H9 (cell line): ENCODE results near the gene GALNT16. TPM values are rescaled to one million over a fixed set of nuclear protein-coding genes. Genes with fewer than 3 reads are reported as not detected.

ENCODE experiments used
- DNase-seq: peaks from one replicate; pipeline ENCODE4 v3.0.0-alpha.2; 2017
- H2AFZ ChIP-seq: one replicate; pipeline ENCODE4 v1.6.1; 2013; ENCODE audit warnings: mild to moderate bottlenecking, low read length, control low read depth, moderate library complexity
- H2AK5ac ChIP-seq: 2 replicates; pipeline ENCODE4 v1.6.1; 2013; ENCODE audit warnings: low read length, control low read depth, mixed read lengths; ENCODE audit not compliant: insufficient read length
- H2BK120ac ChIP-seq: one replicate; pipeline ENCODE4 v1.6.1; 2013; ENCODE audit warnings: low read depth, mild to moderate bottlenecking, low read length, control low read depth, inconsistent platforms; ENCODE audit not compliant: poor library complexity, severe bottlenecking
- H2BK12ac ChIP-seq: 2 replicates; pipeline ENCODE4 v1.6.1; 2013; ENCODE audit warnings: low read length, control low read depth, mixed read lengths, low read depth; ENCODE audit not compliant: insufficient read length
- H2BK15ac ChIP-seq: 2 replicates; pipeline ENCODE4 v1.6.1; 2013; ENCODE audit warnings: low read depth, low read length, control low read depth
- H2BK20ac ChIP-seq: one replicate; pipeline ENCODE4 v1.6.1; 2013; ENCODE audit warnings: low read depth, mild to moderate bottlenecking, low read length, control low read depth, inconsistent platforms; ENCODE audit not compliant: poor library complexity, severe bottlenecking
- H2BK5ac ChIP-seq: 2 replicates; pipeline ENCODE4 v1.6.1; 2013; ENCODE audit warnings: low read length, control low read depth, mixed read lengths; ENCODE audit not compliant: insufficient read length
- H3K14ac ChIP-seq: 2 replicates; pipeline ENCODE4 v1.6.1; 2013; ENCODE audit warnings: low read length, control low read depth; ENCODE audit not compliant: insufficient read depth
- H3K18ac ChIP-seq: 2 replicates; pipeline ENCODE4 v1.6.1; 2013; ENCODE audit warnings: low read depth, mild to moderate bottlenecking, mixed read lengths, low read length, control low read depth; ENCODE audit not compliant: insufficient read length
- H3K23ac ChIP-seq: 2 replicates; pipeline ENCODE4 v1.6.1; 2013; ENCODE audit warnings: low read length, control low read depth, mixed read lengths, low read depth; ENCODE audit not compliant: insufficient read length
- H3K23me2 ChIP-seq: 2 replicates; pipeline ENCODE4 v1.6.1; 2013; ENCODE audit warnings: low read depth, mild to moderate bottlenecking, mixed read lengths, low read length, control low read depth; ENCODE audit not compliant: insufficient read length, poor library complexity, severe bottlenecking
- H3K27ac ChIP-seq: 2 replicates; pipeline ENCODE4 v1.5.1; 2013; ENCODE audit warnings: low read length, control low read depth, mixed read lengths, low read depth; ENCODE audit not compliant: insufficient read length
- H3K27me3 ChIP-seq: 2 replicates; pipeline ENCODE4 v1.6.1; 2013; ENCODE audit warnings: low read length, control low read depth, inconsistent platforms; ENCODE audit not compliant: insufficient read depth
- H3K4ac ChIP-seq: 2 replicates; pipeline ENCODE4 v1.6.1; 2013; ENCODE audit warnings: low read depth, mild to moderate bottlenecking, control low read depth, inconsistent platforms, low read length, moderate library complexity
- H3K4me1 ChIP-seq: 2 replicates; pipeline ENCODE4 v1.6.1; 2013; ENCODE audit warnings: low read length, control low read depth, inconsistent platforms; ENCODE audit not compliant: insufficient read depth
- H3K4me2 ChIP-seq: 2 replicates; pipeline ENCODE4 v1.6.1; 2013; ENCODE audit warnings: low read length, control low read depth, mixed read lengths; ENCODE audit not compliant: insufficient read length, insufficient read depth
- H3K56ac ChIP-seq: 2 replicates; pipeline ENCODE4 v1.6.1; 2013; ENCODE audit warnings: low read depth, mild to moderate bottlenecking, mixed read lengths, low read length, control low read depth; ENCODE audit not compliant: insufficient read length
- H3K79me1 ChIP-seq: 2 replicates; pipeline ENCODE4 v1.6.1; 2013; ENCODE audit warnings: low read depth, mild to moderate bottlenecking, moderate library complexity, low read length, control low read depth, inconsistent platforms; ENCODE audit not compliant: insufficient read depth, poor library complexity, severe bottlenecking
- H3K79me2 ChIP-seq: 2 replicates; pipeline ENCODE4 v1.6.1; 2013; ENCODE audit warnings: low read length, control low read depth, inconsistent platforms; ENCODE audit not compliant: insufficient read depth
- H3K9ac ChIP-seq: 2 replicates; pipeline ENCODE4 v1.6.1; 2013; ENCODE audit warnings: low read length, control low read depth, mixed read lengths; ENCODE audit not compliant: insufficient read length; ENCODE audit errors: extremely low read depth
- H3K9me3 ChIP-seq: one replicate; pipeline ENCODE4 v1.6.1; 2013; ENCODE audit warnings: low read depth, low read length, inconsistent platforms; ENCODE audit not compliant: control insufficient read depth
- H3T11ph ChIP-seq: one replicate; pipeline ENCODE4 v1.6.1; 2013; ENCODE audit warnings: mild to moderate bottlenecking, low read length, control low read depth, inconsistent platforms
- H4K20me1 ChIP-seq: one replicate; pipeline ENCODE4 v1.6.1; 2013; ENCODE audit not compliant: control insufficient read depth, insufficient read length, insufficient read depth
- H4K5ac ChIP-seq: 2 replicates; pipeline ENCODE4 v1.6.1; 2013; ENCODE audit warnings: low read depth, mild to moderate bottlenecking, mixed read lengths, low read length, control low read depth; ENCODE audit not compliant: insufficient read length
- H4K8ac ChIP-seq: replicated peaks from 2 replicates; pipeline ENCODE4 v1.6.1; 2013; ENCODE audit warnings: low read length, control low read depth, mixed read lengths, low read depth; ENCODE audit not compliant: insufficient read length
- H4K91ac ChIP-seq: 2 replicates; pipeline ENCODE4 v1.6.1; 2013; ENCODE audit warnings: low read depth, mild to moderate bottlenecking, moderate library complexity, mixed read lengths, low read length, control low read depth; ENCODE audit not compliant: insufficient read length
- H3K27ac Mint-ChIP-seq, 3 experiments: 2 replicates in 2 of 3; 3 replicates in 1 of 3; pipeline ENCODE4 v1.8.0; 2020 to 2021; ENCODE audit warnings: mixed read lengths in 3 of 3, mild to moderate bottlenecking in 1 of 3, moderate library complexity in 1 of 3
- H3K27me3 Mint-ChIP-seq: 2 replicates; pipeline ENCODE4 v1.8.0; 2021; ENCODE audit warnings: low read depth, mild to moderate bottlenecking, moderate library complexity, mixed read lengths
- H3K36me3 Mint-ChIP-seq, 3 experiments: 2 replicates in 2 of 3; 3 replicates in 1 of 3; pipeline ENCODE4 v1.8.0; 2020 to 2021; ENCODE audit warnings: low read depth in 3 of 3, mixed read lengths in 3 of 3; ENCODE audit not compliant: insufficient read depth in 1 of 3
- H3K4me1 Mint-ChIP-seq, 2 experiments: 2 replicates each; pipeline ENCODE4 v1.8.0; 2020; ENCODE audit warnings: mixed read lengths in 2 of 2
- H3K4me3 Mint-ChIP-seq, 2 experiments: 2 replicates in 1 of 2; 3 replicates in 1 of 2; pipeline ENCODE4 v1.8.0; 2020 to 2021; ENCODE audit warnings: mild to moderate bottlenecking in 2 of 2, mixed read lengths in 2 of 2, moderate library complexity in 1 of 2
- H3K9me3 Mint-ChIP-seq, 2 experiments: 2 replicates in 1 of 2; 3 replicates in 1 of 2; pipeline ENCODE4 v1.8.0; 2020; ENCODE audit warnings: mild to moderate bottlenecking in 2 of 2, mixed read lengths in 2 of 2, moderate library complexity in 1 of 2
- CTCF ChIP-seq: fragments of 200-600 bp; sonication (generic); conservative IDR thresholded peaks from 3 replicates; pipeline ENCODE4 v1.8.0; 2021; ENCODE audit warnings: antibody characterized with exemption, mild to moderate bottlenecking
- WGBS: extraction: QIAGEN DNeasy Blood & Tissue Kit; methylation state at CpG from one replicate; pipeline ENCODE4 v1.1.7; 2013; ENCODE audit warnings: missing lambda C conversion rate, low lambda C conversion rate, mixed read lengths; ENCODE audit not compliant: insufficient read length; ENCODE audit errors: extremely low coverage; 5-methylcytosine and 5-hydroxymethylcytosine counted together
- total RNA-seq: library from RNA; stranded (reverse); gene quantifications from 2 replicates; pipeline ENCODE4 v1.2.1, GENCODE V29; 2021

GALNT16 gene
- total RNA-seq, 1 experiment from 2014 or later = 2.3 TPM

- no peaks in the 10 kb centered on the region for H3K9me3 ChIP-seq
- no peak overlapping the region for H2BK20ac ChIP-seq
- H3K56ac ChIP-seq = no peak overlapping the region
- peaks cover 4% of the 10 kb centered on the region; the same call in 1 of the 2 replicates for H3K4me1 ChIP-seq
- H2BK120ac ChIP-seq = no peak overlapping the region
- no peak overlapping the region for H2AK5ac ChIP-seq
- H4K20me1 ChIP-seq = no peaks in the 10 kb centered on the region
- no peak overlapping the region for H3K27ac ChIP-seq
- no peak overlapping the region for H2BK5ac ChIP-seq
- no peak overlapping the region for H4K5ac ChIP-seq
- no peaks in the 10 kb centered on the region for H3K9me3 Mint-ChIP-seq
- H3K79me2 ChIP-seq = no peaks in the 10 kb centered on the region
- no peaks in the 10 kb centered on the region; a peak in 2 of 7 replicates for H3K36me3 Mint-ChIP-seq
- H3K4me2 ChIP-seq = no peak overlapping the region
- H3K4me1 Mint-ChIP-seq = peaks cover 8 to 15% of the 10 kb centered on the region in 2 experiments
- H3K18ac ChIP-seq = no peak overlapping the region
- H2AFZ ChIP-seq = no peak overlapping the region
- no peak overlapping the region for H3K23ac ChIP-seq
- no peaks in the 10 kb centered on the region for H3K27me3 ChIP-seq
- no CpG with 5 or more reads among the region's 1 CpG for WGBS
- H4K91ac ChIP-seq = no peak overlapping the region
- H3K27me3 Mint-ChIP-seq = no peaks in the 10 kb centered on the region
- DNase-seq = no peak
- no peak overlapping the region for H2BK15ac ChIP-seq
- no peak overlapping the region for H3K4ac ChIP-seq
- TF ChIP-seq CTCF = no peak
- no peaks in the 10 kb centered on the region for H3K23me2 ChIP-seq
- no peak overlapping the region for H3K4me3 Mint-ChIP-seq
- H3T11ph ChIP-seq = no peak overlapping the region
- H3K79me1 ChIP-seq = no peaks in the 10 kb centered on the region
- no peak overlapping the region for H3K9ac ChIP-seq
- H3K27ac Mint-ChIP-seq = peak overlapping the region in 2 of 3 experiments; percentile 90 to 91; a peak in 3 of 7 replicates
- no peak overlapping the region for H2BK12ac ChIP-seq
- H4K8ac ChIP-seq = no peak overlapping the region
- no peak overlapping the region for H3K14ac ChIP-seq
These were observed 64.0 kb downstream of the GALNT16 start for GRCh38 chr14:69323999-69324282.
